D721Med (cell line): ENCODE results near the gene STEAP2.
A peak's percentile ranks its signal among the peaks of the same experiment; 100 is the strongest.

ENCODE experiments used
- DNase-seq: peaks from one replicate; pipeline ENCODE4 v3.0.0; 2011; ENCODE audit warnings: low spot score; ENCODE audit not compliant: insufficient read length
- FAIRE-seq: peaks from 2 replicates; lab custom pipeline; 2011; peaks lifted over from hg19 to GRCh38; lab: Jason Lieb, UNC
- CTCF ChIP-seq: IDR thresholded peaks from 2 replicates; pipeline ENCODE4 v1.5.1; 2012; ENCODE audit warnings: mild to moderate bottlenecking, control low read depth; ENCODE audit not compliant: insufficient read depth; ENCODE audit errors: missing control alignments

Gene STEAP2

GRCh38 chr7:90232430-90232829, 20.9 kb downstream of the STEAP2 start:
- no peak for DNase-seq
- no peak for TF ChIP-seq CTCF
- peak; percentile 29 for FAIRE-seq

GRCh38 chr7:90233569-90233968, 22.0 kb downstream of the STEAP2 start:
- FAIRE-seq (peak; percentile 35), DNase-seq (no peak)
- no peak for TF ChIP-seq CTCF

GRCh38 chr7:90236721-90237289, 25.3 kb downstream of the STEAP2 start:
- DNase-seq (no peak), FAIRE-seq (peak; percentile 77)
- no peak for TF ChIP-seq CTCF

- no peak for FAIRE-seq
- DNase-seq: no peak
- TF ChIP-seq CTCF: no peak
Measured at GRCh38 chr7:90238022-90238421, 26.5 kb downstream of the STEAP2 start.

GRCh38 chr7:90238583-90238982, 27.0 kb downstream of the STEAP2 start:
- TF ChIP-seq CTCF: no peak
- FAIRE-seq: no peak
- DNase-seq: no peak

GRCh38 chr7:90239050-90239449, 27.5 kb downstream of the STEAP2 start:
- DNase-seq: no peak
- no peak for FAIRE-seq
- no peak for TF ChIP-seq CTCF

GRCh38 chr7:90239625-90240228, 28.2 kb downstream of the STEAP2 start:
- TF ChIP-seq CTCF: no peak
- DNase-seq (no peak), FAIRE-seq (no peak)
